GM23338 (cell line): ENCODE data around the gene MSGN1. TPM values are rescaled to one million over a fixed set of nuclear protein-coding genes. Genes with fewer than 3 reads are reported as not detected.

Experiments used
- ATAC-seq: fragments of 200-7000 bp; cut with Tn5 transposase; 3 replicates; pipeline ENCODE4 v1.9.1; 2020
- DNase-seq: peaks from one replicate; pipeline ENCODE4 v3.0.0-alpha.2; 2015; ENCODE audit warnings: low spot score
- H2AFZ ChIP-seq: fragments of 200-600 bp; sonication (generic); 2 replicates; pipeline ENCODE4 v1.8.0; 2016; ENCODE audit warnings: antibody characterized with exemption, mild to moderate bottlenecking, moderate library complexity
- H3F3A ChIP-seq: fragments of 200-600 bp; sonication (generic); replicated peaks from 2 replicates; pipeline ENCODE4 v1.8.0; 2017; ENCODE audit warnings: antibody characterized with exemption, mixed run types, low read depth
- H3K27ac ChIP-seq: fragments of 200-600 bp; sonication (generic); 2 replicates; pipeline ENCODE4 v1.6.1; 2016; ENCODE audit warnings: low read depth
- H3K27me3 ChIP-seq: fragments of 200-600 bp; sonication (generic); 2 replicates; pipeline ENCODE4 v1.8.0; 2016; ENCODE audit warnings: mild to moderate bottlenecking, mixed run types, moderate library complexity; ENCODE audit not compliant: insufficient read depth
- H3K36me3 ChIP-seq: fragments of 200-600 bp; sonication (generic); 2 replicates; pipeline ENCODE4 v1.8.0; 2016; ENCODE audit warnings: mild to moderate bottlenecking; ENCODE audit not compliant: insufficient read depth
- H3K4me1 ChIP-seq: fragments of 200-600 bp; sonication (generic); 2 replicates; pipeline ENCODE4 v1.8.0; 2016; ENCODE audit warnings: mild to moderate bottlenecking, moderate library complexity; ENCODE audit not compliant: insufficient read depth
- H3K4me2 ChIP-seq: fragments of 200-600 bp; sonication (generic); 2 replicates; pipeline ENCODE4 v1.7.1; 2017; ENCODE audit warnings: mixed run types
- H3K4me3 ChIP-seq: fragments of 200-600 bp; sonication (generic); 2 replicates; pipeline ENCODE4 v1.6.1; 2016; ENCODE audit warnings: mixed run types
- H3K79me2 ChIP-seq: fragments of 200-600 bp; sonication (generic); replicated peaks from 2 replicates; pipeline ENCODE4 v1.8.0; 2017; ENCODE audit warnings: mild to moderate bottlenecking; ENCODE audit not compliant: insufficient read depth
- H3K9me2 ChIP-seq: fragments of 200-600 bp; sonication (generic); 2 replicates; pipeline ENCODE4 v1.8.0; 2017; ENCODE audit not compliant: insufficient read depth
- H4K20me1 ChIP-seq: fragments of 200-600 bp; sonication (generic); replicated peaks from 2 replicates; pipeline ENCODE4 v1.8.0; 2017; ENCODE audit warnings: mild to moderate bottlenecking; ENCODE audit not compliant: insufficient read depth
- H3K27ac Mint-ChIP-seq: 2 replicates; pipeline ENCODE4 v1.8.0; 2020; ENCODE audit warnings: inconsistent platforms, mild to moderate bottlenecking, moderate library complexity, mixed read lengths
- H3K27me3 Mint-ChIP-seq: 3 replicates; pipeline ENCODE4 v1.8.0; 2022; ENCODE audit warnings: low read depth, mild to moderate bottlenecking, moderate library complexity, mixed read lengths, inconsistent platforms; ENCODE audit not compliant: insufficient read depth, poor library complexity
- H3K36me3 Mint-ChIP-seq: 3 replicates; pipeline ENCODE4 v1.8.0; 2021; ENCODE audit warnings: low read depth, mild to moderate bottlenecking, inconsistent platforms, moderate library complexity, mixed read lengths
- H3K4me1 Mint-ChIP-seq: 3 replicates; pipeline ENCODE4 v1.8.0; 2020; ENCODE audit warnings: mild to moderate bottlenecking, inconsistent platforms, mixed read lengths
- H3K4me3 Mint-ChIP-seq: 3 replicates; pipeline ENCODE4 v1.8.0; 2021; ENCODE audit warnings: moderate library complexity, mild to moderate bottlenecking, inconsistent platforms, mixed read lengths
- H3K9me3 Mint-ChIP-seq: 3 replicates; pipeline ENCODE4 v1.8.0; 2020; ENCODE audit warnings: moderate library complexity, mild to moderate bottlenecking, inconsistent platforms, mixed read lengths
- CREB1 ChIP-seq: fragments of 250-450 bp; sonication (Bioruptor Pico); IDR thresholded peaks from 2 replicates; pipeline ENCODE4 v1.5.0; 2020; ENCODE audit warnings: low read depth, mild to moderate bottlenecking, moderate library complexity
- ETS1 ChIP-seq: IDR thresholded peaks from 2 replicates; pipeline ENCODE4 v1.6.1; 2016; ENCODE audit warnings: antibody characterized with exemption
- EZH2 ChIP-seq: fragments of 200-600 bp; sonication (generic); IDR thresholded peaks from one replicate; pipeline ENCODE4 v1.8.0; 2017; ENCODE audit warnings: antibody characterized with exemption, mild to moderate bottlenecking, low read depth; ENCODE audit not compliant: unreplicated experiment
- EZH2phosphoT487 ChIP-seq: fragments of 200-600 bp; sonication (generic); IDR thresholded peaks from one replicate; pipeline ENCODE4 v1.8.1; 2018; ENCODE audit warnings: antibody characterized with exemption; ENCODE audit not compliant: unreplicated experiment
- JUNB ChIP-seq: IDR thresholded peaks from one replicate; pipeline ENCODE4 v1.6.1; 2016; ENCODE audit warnings: antibody characterized with exemption; ENCODE audit not compliant: unreplicated experiment
- NANOG ChIP-seq: IDR thresholded peaks from 2 replicates; pipeline ENCODE4 v1.6.1; 2016; ENCODE audit warnings: antibody characterized with exemption, borderline replicate concordance
- POLR2AphosphoS5 ChIP-seq: IDR thresholded peaks from 2 replicates; pipeline ENCODE4 v1.6.1; 2016; ENCODE audit warnings: antibody characterized with exemption, low read depth
- REST ChIP-seq: IDR thresholded peaks from one replicate; pipeline ENCODE4 v1.6.1; 2018; ENCODE audit warnings: antibody characterized with exemption; ENCODE audit not compliant: unreplicated experiment
- STAT1 ChIP-seq: IDR thresholded peaks from one replicate; pipeline ENCODE4 v1.6.1; 2016; ENCODE audit warnings: antibody characterized with exemption; ENCODE audit not compliant: unreplicated experiment
- ZNF114 ChIP-seq: fragments of 250-450 bp; sonication (Bioruptor Pico); IDR thresholded peaks from 2 replicates; pipeline ENCODE4 v1.5.0; 2020; ENCODE audit warnings: mild to moderate bottlenecking, moderate library complexity
- ZNF331 ChIP-seq: fragments of 250-450 bp; sonication (Bioruptor Pico); IDR thresholded peaks from 2 replicates; pipeline ENCODE4 v1.5.0; 2020; ENCODE audit warnings: low read depth, mild to moderate bottlenecking, moderate library complexity
- polyA plus RNA-seq: library from polyadenylated mRNA; unstranded; fragments of >200 nt; fragmentation: Nextera tagmentation; extraction: Ambion mirVana; gene quantifications from 2 replicates; pipeline ENCODE4 v1.2.1, GENCODE V29; 2016
- total RNA-seq: library from RNA; depleted of rRNA; stranded (reverse); fragments of >200 nt; shearing (Covaris generic); gene quantifications from 2 replicates; pipeline ENCODE4 v1.2.3, GENCODE V29; 2014
- TF ChIP-seq, protein P1 (sequence below), 2 experiments: fragments of 200-600 bp in 1 of 2; sonication (generic) in 1 of 2; conservative IDR thresholded peaks; 2 replicates each; pipeline versions ENCODE4 v1.5.1 to v1.6.1; 2016 to 2017; ENCODE audit warnings: antibody characterized with exemption in 2 of 2, low read depth in 2 of 2, mild to moderate bottlenecking in 2 of 2, moderate library complexity in 1 of 2
- TF ChIP-seq, protein P2 (sequence below): fragments of 250-450 bp; sonication (Bioruptor Pico); IDR thresholded peaks from 2 replicates; pipeline ENCODE4 v1.5.0; 2020; ENCODE audit warnings: mild to moderate bottlenecking, moderate library complexity

Gene MSGN1
- total and polyA plus RNA-seq, 2 experiments from 2014 or later = not detected

- no peak overlapping the region for H3K27ac ChIP-seq
- no peaks in the 10 kb centered on the region for H3K36me3 ChIP-seq
- no peak overlapping the region for H2AFZ ChIP-seq
- TF ChIP-seq, protein P1, sequence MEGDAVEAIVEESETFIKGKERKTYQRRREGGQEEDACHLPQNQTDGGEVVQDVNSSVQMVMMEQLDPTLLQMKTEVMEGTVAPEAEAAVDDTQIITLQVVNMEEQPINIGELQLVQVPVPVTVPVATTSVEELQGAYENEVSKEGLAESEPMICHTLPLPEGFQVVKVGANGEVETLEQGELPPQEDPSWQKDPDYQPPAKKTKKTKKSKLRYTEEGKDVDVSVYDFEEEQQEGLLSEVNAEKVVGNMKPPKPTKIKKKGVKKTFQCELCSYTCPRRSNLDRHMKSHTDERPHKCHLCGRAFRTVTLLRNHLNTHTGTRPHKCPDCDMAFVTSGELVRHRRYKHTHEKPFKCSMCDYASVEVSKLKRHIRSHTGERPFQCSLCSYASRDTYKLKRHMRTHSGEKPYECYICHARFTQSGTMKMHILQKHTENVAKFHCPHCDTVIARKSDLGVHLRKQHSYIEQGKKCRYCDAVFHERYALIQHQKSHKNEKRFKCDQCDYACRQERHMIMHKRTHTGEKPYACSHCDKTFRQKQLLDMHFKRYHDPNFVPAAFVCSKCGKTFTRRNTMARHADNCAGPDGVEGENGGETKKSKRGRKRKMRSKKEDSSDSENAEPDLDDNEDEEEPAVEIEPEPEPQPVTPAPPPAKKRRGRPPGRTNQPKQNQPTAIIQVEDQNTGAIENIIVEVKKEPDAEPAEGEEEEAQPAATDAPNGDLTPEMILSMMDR (conservative IDR thresholded peaks at IDR 0.05; ENCODE audit: low read depth in 2 of 2) = no peak
- TF ChIP-seq, protein P2, sequence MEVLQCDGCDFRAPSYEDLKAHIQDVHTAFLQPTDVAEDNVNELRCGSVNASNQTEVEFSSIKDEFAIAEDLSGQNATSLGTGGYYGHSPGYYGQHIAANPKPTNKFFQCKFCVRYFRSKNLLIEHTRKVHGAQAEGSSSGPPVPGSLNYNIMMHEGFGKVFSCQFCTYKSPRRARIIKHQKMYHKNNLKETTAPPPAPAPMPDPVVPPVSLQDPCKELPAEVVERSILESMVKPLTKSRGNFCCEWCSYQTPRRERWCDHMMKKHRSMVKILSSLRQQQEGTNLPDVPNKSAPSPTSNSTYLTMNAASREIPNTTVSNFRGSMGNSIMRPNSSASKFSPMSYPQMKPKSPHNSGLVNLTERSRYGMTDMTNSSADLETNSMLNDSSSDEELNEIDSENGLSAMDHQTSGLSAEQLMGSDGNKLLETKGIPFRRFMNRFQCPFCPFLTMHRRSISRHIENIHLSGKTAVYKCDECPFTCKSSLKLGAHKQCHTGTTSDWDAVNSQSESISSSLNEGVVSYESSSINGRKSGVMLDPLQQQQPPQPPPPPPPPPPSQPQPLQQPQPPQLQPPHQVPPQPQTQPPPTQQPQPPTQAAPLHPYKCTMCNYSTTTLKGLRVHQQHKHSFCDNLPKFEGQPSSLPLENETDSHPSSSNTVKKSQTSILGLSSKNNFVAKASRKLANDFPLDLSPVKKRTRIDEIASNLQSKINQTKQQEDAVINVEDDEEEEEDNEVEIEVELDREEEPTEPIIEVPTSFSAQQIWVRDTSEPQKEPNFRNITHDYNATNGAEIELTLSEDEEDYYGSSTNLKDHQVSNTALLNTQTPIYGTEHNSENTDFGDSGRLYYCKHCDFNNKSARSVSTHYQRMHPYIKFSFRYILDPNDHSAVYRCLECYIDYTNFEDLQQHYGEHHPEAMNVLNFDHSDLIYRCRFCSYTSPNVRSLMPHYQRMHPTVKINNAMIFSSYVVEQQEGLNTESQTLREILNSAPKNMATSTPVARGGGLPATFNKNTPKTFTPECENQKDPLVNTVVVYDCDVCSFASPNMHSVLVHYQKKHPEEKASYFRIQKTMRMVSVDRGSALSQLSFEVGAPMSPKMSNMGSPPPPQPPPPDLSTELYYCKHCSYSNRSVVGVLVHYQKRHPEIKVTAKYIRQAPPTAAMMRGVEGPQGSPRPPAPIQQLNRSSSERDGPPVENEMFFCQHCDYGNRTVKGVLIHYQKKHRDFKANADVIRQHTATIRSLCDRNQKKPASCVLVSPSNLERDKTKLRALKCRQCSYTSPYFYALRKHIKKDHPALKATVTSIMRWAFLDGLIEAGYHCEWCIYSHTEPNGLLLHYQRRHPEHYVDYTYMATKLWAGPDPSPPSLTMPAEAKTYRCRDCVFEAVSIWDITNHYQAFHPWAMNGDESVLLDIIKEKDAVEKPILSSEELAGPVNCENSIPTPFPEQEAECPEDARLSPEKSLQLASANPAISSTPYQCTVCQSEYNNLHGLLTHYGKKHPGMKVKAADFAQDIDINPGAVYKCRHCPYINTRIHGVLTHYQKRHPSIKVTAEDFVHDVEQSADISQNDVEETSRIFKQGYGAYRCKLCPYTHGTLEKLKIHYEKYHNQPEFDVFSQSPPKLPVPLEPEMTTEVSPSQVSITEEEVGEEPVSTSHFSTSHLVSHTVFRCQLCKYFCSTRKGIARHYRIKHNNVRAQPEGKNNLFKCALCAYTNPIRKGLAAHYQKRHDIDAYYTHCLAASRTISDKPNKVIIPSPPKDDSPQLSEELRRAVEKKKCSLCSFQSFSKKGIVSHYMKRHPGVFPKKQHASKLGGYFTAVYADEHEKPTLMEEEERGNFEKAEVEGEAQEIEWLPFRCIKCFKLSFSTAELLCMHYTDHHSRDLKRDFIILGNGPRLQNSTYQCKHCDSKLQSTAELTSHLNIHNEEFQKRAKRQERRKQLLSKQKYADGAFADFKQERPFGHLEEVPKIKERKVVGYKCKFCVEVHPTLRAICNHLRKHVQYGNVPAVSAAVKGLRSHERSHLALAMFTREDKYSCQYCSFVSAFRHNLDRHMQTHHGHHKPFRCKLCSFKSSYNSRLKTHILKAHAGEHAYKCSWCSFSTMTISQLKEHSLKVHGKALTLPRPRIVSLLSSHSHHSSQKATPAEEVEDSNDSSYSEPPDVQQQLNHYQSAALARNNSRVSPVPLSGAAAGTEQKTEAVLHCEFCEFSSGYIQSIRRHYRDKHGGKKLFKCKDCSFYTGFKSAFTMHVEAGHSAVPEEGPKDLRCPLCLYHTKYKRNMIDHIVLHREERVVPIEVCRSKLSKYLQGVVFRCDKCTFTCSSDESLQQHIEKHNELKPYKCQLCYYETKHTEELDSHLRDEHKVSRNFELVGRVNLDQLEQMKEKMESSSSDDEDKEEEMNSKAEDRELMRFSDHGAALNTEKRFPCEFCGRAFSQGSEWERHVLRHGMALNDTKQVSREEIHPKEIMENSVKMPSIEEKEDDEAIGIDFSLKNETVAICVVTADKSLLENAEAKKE (CRISPR knock-in tag) = no peak
- TF ChIP-seq ZNF114 = no peak
- no peak for TF ChIP-seq EZH2phosphoT487
- TF ChIP-seq STAT1 = no peak
- no peak for TF ChIP-seq NANOG
- no peak for TF ChIP-seq REST
- no peak for TF ChIP-seq ETS1
- TF ChIP-seq EZH2 = no peak
- TF ChIP-seq JUNB = no peak
- no peak for TF ChIP-seq CREB1 (CRISPR knock-in tag)
- no peak for TF ChIP-seq POLR2AphosphoS5
- TF ChIP-seq ZNF331 (CRISPR knock-in tag) = no peak
- no peak overlapping the region for H3K4me2 ChIP-seq
- H3F3A ChIP-seq = no peaks in the 10 kb centered on the region
- no peaks in the 10 kb centered on the region; the same call in 1 of the 2 replicates for H4K20me1 ChIP-seq
- H3K4me1 ChIP-seq = no peaks in the 10 kb centered on the region
- no peaks in the 10 kb centered on the region for H3K79me2 ChIP-seq
- DNase-seq (no peak), ATAC-seq (no peak)
- H3K4me3 ChIP-seq = no peak overlapping the region
- Mint-ChIP-seq H3K27me3 (no peaks in the 10 kb centered on the region), H3K27ac (no peak overlapping the region), H3K9me3 (no peaks in the 10 kb centered on the region), H3K4me1 (no peaks in the 10 kb centered on the region), H3K4me3 (no peak overlapping the region), H3K36me3 (no peaks in the 10 kb centered on the region)
- H3K9me2 ChIP-seq = no peaks in the 10 kb centered on the region
- H3K27me3 ChIP-seq = no peaks in the 10 kb centered on the region
Measured at GRCh38 chr2:17864676-17865075, 48.4 kb downstream of the MSGN1 start.
